IMR-90 (cell line): ENCODE results near the gene TBCK. TPM values are rescaled to one million over a fixed set of nuclear protein-coding genes. Genes with fewer than 3 reads are reported as not detected.

ENCODE experiments used
- ATAC-seq: fragments of 200-7000 bp; cut with Tn5 transposase; 2 replicates; pipeline ENCODE4 v1.9.1; 2020; ENCODE audit warnings: low read depth, mild to moderate bottlenecking, moderate library complexity
- BruUV-seq: library from RNA; stranded (reverse); fragments of 400-500 nt; replicated peaks from 2 replicates; lab custom pipeline; 2021; lab: Mats Ljungman, UMichigan
- CTCF ChIA-PET: fragments of 300-600 bp; formaldehyde crosslinking; extraction: SDS; loops from one replicate; lab custom pipeline; 2021; ENCODE audit warnings: antibody characterized with exemption; lab: Yijun Ruan, JAX
- POLR2A ChIA-PET: fragments of 300-600 bp; sonication (Branson Sonifier 250); formaldehyde crosslinking; loops from one replicate; lab custom pipeline; 2022; ENCODE audit warnings: antibody characterized with exemption; ENCODE audit not compliant: unreplicated experiment; lab: Charles Lee
- DNase-seq: peaks from one replicate; pipeline ENCODE4 v3.0.0; 2013
- H2AFZ ChIP-seq: replicated peaks from 2 replicates; pipeline ENCODE3; 2013; ENCODE audit warnings: low read length, mild to moderate bottlenecking; ENCODE audit not compliant: poor library complexity
- H2AK5ac ChIP-seq: 2 replicates; pipeline ENCODE4 v1.6.1; 2013; ENCODE audit warnings: low read depth, low read length, inconsistent platforms
- H2AK9ac ChIP-seq: replicated peaks from 2 replicates; pipeline ENCODE3; 2013; ENCODE audit warnings: mild to moderate bottlenecking, low read depth, low read length, moderate library complexity; ENCODE audit not compliant: poor library complexity
- H2BK120ac ChIP-seq: 2 replicates; pipeline ENCODE4 v1.6.1; 2013; ENCODE audit warnings: low read depth, low read length, inconsistent platforms
- H2BK15ac ChIP-seq: 3 replicates; pipeline ENCODE4 v1.6.1; 2013; ENCODE audit warnings: low read depth, low read length, inconsistent platforms
- H2BK20ac ChIP-seq: 2 replicates; pipeline ENCODE4 v1.6.1; 2013; ENCODE audit warnings: low read depth, mild to moderate bottlenecking, inconsistent platforms, low read length, moderate library complexity
- H2BK5ac ChIP-seq: 2 replicates; pipeline ENCODE4 v1.6.1; 2013; ENCODE audit warnings: mild to moderate bottlenecking, low read depth, low read length, inconsistent platforms; ENCODE audit not compliant: poor library complexity, severe bottlenecking
- H3K14ac ChIP-seq: replicated peaks from 2 replicates; pipeline ENCODE4 v1.6.1; 2013; ENCODE audit warnings: low read depth, low read length, inconsistent platforms
- H3K18ac ChIP-seq: 2 replicates; pipeline ENCODE4 v1.6.1; 2013; ENCODE audit warnings: low read depth, low read length, control low read depth
- H3K23ac ChIP-seq: 2 replicates; pipeline ENCODE4 v1.6.1; 2013; ENCODE audit warnings: low read depth, low read length, inconsistent platforms
- H3K27ac ChIP-seq: 2 replicates; pipeline ENCODE4 v1.5.1; 2013; ENCODE audit warnings: mild to moderate bottlenecking, control low read depth, low read length; ENCODE audit not compliant: insufficient read depth
- H3K27me3 ChIP-seq: 2 replicates; pipeline ENCODE4 v1.6.1; 2013; ENCODE audit warnings: low read length; ENCODE audit not compliant: control insufficient read depth, insufficient read depth
- H3K36me3 ChIP-seq: 2 replicates; pipeline ENCODE4 v1.6.1; 2013; ENCODE audit warnings: low read length, mixed read lengths; ENCODE audit not compliant: control insufficient read depth, insufficient read depth
- H3K4ac ChIP-seq: 2 replicates; pipeline ENCODE4 v1.6.1; 2013; ENCODE audit warnings: low read depth, low read length, inconsistent platforms
- H3K4me1 ChIP-seq: 2 replicates; pipeline ENCODE4 v1.6.1; 2013; ENCODE audit warnings: low read length, mixed read lengths; ENCODE audit not compliant: control insufficient read depth, insufficient read depth
- H3K4me2 ChIP-seq: 2 replicates; pipeline ENCODE4 v1.6.1; 2013; ENCODE audit warnings: low read depth, mild to moderate bottlenecking, control low read depth, low read length, moderate library complexity
- H3K4me3 ChIP-seq: 2 replicates; pipeline ENCODE4 v1.5.1; 2013; ENCODE audit warnings: low read depth, mild to moderate bottlenecking, control low read depth, low read length, moderate library complexity; ENCODE audit not compliant: insufficient read depth
- H3K56ac ChIP-seq: 2 replicates; pipeline ENCODE4 v1.6.1; 2013; ENCODE audit warnings: low read length, inconsistent platforms; ENCODE audit not compliant: insufficient read depth; ENCODE audit errors: extremely low read depth
- H3K79me1 ChIP-seq, 2 experiments: 2 replicates each; pipeline ENCODE4 v1.6.1; 2013; ENCODE audit warnings: low read length in 2 of 2, inconsistent platforms in 1 of 2, low read depth in 1 of 2
- H3K9ac ChIP-seq: 2 replicates; pipeline ENCODE4 v1.6.1; 2013; ENCODE audit warnings: low read depth, low read length, control low read depth
- H3K9me1 ChIP-seq: 2 replicates; pipeline ENCODE4 v1.6.1; 2013; ENCODE audit warnings: low read length, inconsistent platforms; ENCODE audit not compliant: insufficient read depth
- H3K9me3 ChIP-seq: 2 replicates; pipeline ENCODE4 v1.6.1; 2013; ENCODE audit warnings: low read length; ENCODE audit not compliant: control insufficient read depth, insufficient read depth
- H4K20me1 ChIP-seq: 2 replicates; pipeline ENCODE4 v1.6.1; 2013; ENCODE audit warnings: low read length, inconsistent platforms; ENCODE audit not compliant: insufficient read depth
- H4K5ac ChIP-seq: 2 replicates; pipeline ENCODE4 v1.6.1; 2013; ENCODE audit warnings: mild to moderate bottlenecking, low read depth, low read length, control low read depth
- H4K8ac ChIP-seq, 2 experiments: 2 replicates each; pipeline ENCODE4 v1.6.1; 2013; ENCODE audit warnings: low read depth in 2 of 2, low read length in 2 of 2, control low read depth in 1 of 2, inconsistent platforms in 1 of 2
- H4K91ac ChIP-seq: 2 replicates; pipeline ENCODE4 v1.6.1; 2013; ENCODE audit warnings: low read depth, low read length, inconsistent platforms; ENCODE audit not compliant: insufficient read depth
- CHD1 ChIP-seq: IDR thresholded peaks from 2 replicates; pipeline ENCODE4 v1.6.1; 2012; ENCODE audit warnings: low read depth, low read length, improper control_type of control experiment
- MAFK ChIP-seq: IDR thresholded peaks from 2 replicates; pipeline ENCODE4 v1.6.1; 2012; ENCODE audit warnings: low read depth, low read length, improper control_type of control experiment
- NFE2L2 ChIP-seq: fragments of 150-350 bp; IDR thresholded peaks from 2 replicates; pipeline ENCODE4 v1.6.1; 2016; ENCODE audit warnings: low read depth, mild to moderate bottlenecking, low read length
- RFX5 ChIP-seq: IDR thresholded peaks from 2 replicates; pipeline ENCODE4 v1.8.0; 2012; ENCODE audit warnings: low read depth, mild to moderate bottlenecking, low read length, moderate library complexity
- dilution Hi-C: fragments of 300-500 bp; cut with HindIII; formaldehyde crosslinking; loops from one replicate; pipeline ENCODE4 v1.14.3; 2018; ENCODE audit warnings: low sequenced_read_pairs; ENCODE audit not compliant: unreplicated experiment
- in situ Hi-C: fragments of 300-500 bp; cut with MboI; formaldehyde crosslinking; loops from 3 replicates; pipeline ENCODE4 v1.14.3; 2019; ENCODE audit warnings: low sequenced_read_pairs, inconsistent platforms, mixed read lengths
- intact Hi-C: fragments of 100-400 bp; cut with micrococcal nuclease; formaldehyde crosslinking; loops from 2 replicates; pipeline ENCODE4 v1.10.0; 2022
- polyA plus RNA-seq, 3 experiments: library from polyadenylated mRNA; depleted of rRNA; stranded (reverse); fragments of >200 nt; gene quantifications; 2 replicates each; pipeline ENCODE4 v1.2.3, GENCODE V29; 2012; ENCODE audit warnings: low replicate concordance in 1 of 3
- total RNA-seq: library from RNA; depleted of rRNA; stranded (reverse); fragments of >200 nt; gene quantifications from 2 replicates; pipeline ENCODE4 v1.2.3, GENCODE V29; 2012

The TBCK gene
- total and polyA plus RNA-seq, 2 of the 4 experiments (the other 2 are of a cell fraction) = 10.7 to 29.9 TPM

GRCh38 chr4:106268786-106269185 is 47.2 kb downstream of the TBCK start:
- TF ChIP-seq NFE2L2 = no peak
- TF ChIP-seq CHD1 = no peak
- TF ChIP-seq RFX5 = no peak
- TF ChIP-seq MAFK = no peak
- Histone ChIP-seq H4K20me1 (no peaks in the 10 kb centered on the region), H3K4ac (no peak overlapping the region), H3K23ac (no peak overlapping the region), H2AK5ac (no peak overlapping the region), H3K4me3 (no peak overlapping the region), H4K91ac (no peak overlapping the region), H4K8ac (no peak overlapping the region), H3K18ac (no peak overlapping the region), H3K14ac (no peak overlapping the region), H3K4me2 (no peak overlapping the region), H3K9ac (no peak overlapping the region), H2BK20ac (no peak overlapping the region), H3K9me3 (no peaks in the 10 kb centered on the region), H3K9me1 (no peaks in the 10 kb centered on the region), H3K56ac (no peak overlapping the region), H2BK15ac (no peak overlapping the region), H3K4me1 (peaks cover 2% of the 10 kb centered on the region; the same call in 1 of the 2 replicates), H2BK5ac (no peak overlapping the region), H3K27ac (no peak overlapping the region), H3K27me3 (no peaks in the 10 kb centered on the region), H2AFZ (no peak overlapping the region), H2AK9ac (no peak overlapping the region), H4K5ac (no peak overlapping the region), H2BK120ac (no peak overlapping the region), H3K36me3 (0 out of 2 replicates have a peak, but pooled peaks cover 2% of the 10 kb centered on the region), H3K79me1 (peaks cover 0 to 3% of the 10 kb centered on the region in 2 experiments; a peak in 3 of 4 replicates)
- intact Hi-C loops = loop anchor here (5.0 to 10.0 kb wide), 2 partner anchors 49 to 546 kb away; partner anchors contain the start of genes AIMP1 and TBCK
- in situ Hi-C loops = no loop called here
- no TSS peak for BruUV-seq
- POLR2A ChIA-PET = no interaction called here
- dilution Hi-C loops = no loop called here
- CTCF ChIA-PET = interaction anchor here (1.2 kb wide), 1 partner anchor 60 kb away, joined by 3 read pairs; no protein-coding TSS in a partner anchor
- no peak for DNase-seq
- ATAC-seq = no peak
